GM23338 (cell line): ENCODE data around the gene CNKSR1. TPM values are rescaled to one million over a fixed set of nuclear protein-coding genes. Genes with fewer than 3 reads are reported as not detected.

Experiments used
- ATAC-seq: fragments of 200-7000 bp; cut with Tn5 transposase; 3 replicates; pipeline ENCODE4 v1.9.1; 2020
- DNase-seq: peaks from one replicate; pipeline ENCODE4 v3.0.0-alpha.2; 2015; ENCODE audit warnings: low spot score
- H2AFZ ChIP-seq: fragments of 200-600 bp; sonication (generic); 2 replicates; pipeline ENCODE4 v1.8.0; 2016; ENCODE audit warnings: antibody characterized with exemption, mild to moderate bottlenecking, moderate library complexity
- H3F3A ChIP-seq: fragments of 200-600 bp; sonication (generic); replicated peaks from 2 replicates; pipeline ENCODE4 v1.8.0; 2017; ENCODE audit warnings: antibody characterized with exemption, mixed run types, low read depth
- H3K27ac ChIP-seq: fragments of 200-600 bp; sonication (generic); 2 replicates; pipeline ENCODE4 v1.6.1; 2016; ENCODE audit warnings: low read depth
- H3K27me3 ChIP-seq: fragments of 200-600 bp; sonication (generic); 2 replicates; pipeline ENCODE4 v1.8.0; 2016; ENCODE audit warnings: mild to moderate bottlenecking, mixed run types, moderate library complexity; ENCODE audit not compliant: insufficient read depth
- H3K36me3 ChIP-seq: fragments of 200-600 bp; sonication (generic); 2 replicates; pipeline ENCODE4 v1.8.0; 2016; ENCODE audit warnings: mild to moderate bottlenecking; ENCODE audit not compliant: insufficient read depth
- H3K4me1 ChIP-seq: fragments of 200-600 bp; sonication (generic); 2 replicates; pipeline ENCODE4 v1.8.0; 2016; ENCODE audit warnings: mild to moderate bottlenecking, moderate library complexity; ENCODE audit not compliant: insufficient read depth
- H3K4me2 ChIP-seq: fragments of 200-600 bp; sonication (generic); 2 replicates; pipeline ENCODE4 v1.7.1; 2017; ENCODE audit warnings: mixed run types
- H3K4me3 ChIP-seq: fragments of 200-600 bp; sonication (generic); 2 replicates; pipeline ENCODE4 v1.6.1; 2016; ENCODE audit warnings: mixed run types
- H3K79me2 ChIP-seq: fragments of 200-600 bp; sonication (generic); replicated peaks from 2 replicates; pipeline ENCODE4 v1.8.0; 2017; ENCODE audit warnings: mild to moderate bottlenecking; ENCODE audit not compliant: insufficient read depth
- H3K9me2 ChIP-seq: fragments of 200-600 bp; sonication (generic); 2 replicates; pipeline ENCODE4 v1.8.0; 2017; ENCODE audit not compliant: insufficient read depth
- H4K20me1 ChIP-seq: fragments of 200-600 bp; sonication (generic); replicated peaks from 2 replicates; pipeline ENCODE4 v1.8.0; 2017; ENCODE audit warnings: mild to moderate bottlenecking; ENCODE audit not compliant: insufficient read depth
- H3K27ac Mint-ChIP-seq: 2 replicates; pipeline ENCODE4 v1.8.0; 2020; ENCODE audit warnings: inconsistent platforms, mild to moderate bottlenecking, moderate library complexity, mixed read lengths
- H3K27me3 Mint-ChIP-seq: 3 replicates; pipeline ENCODE4 v1.8.0; 2022; ENCODE audit warnings: low read depth, mild to moderate bottlenecking, moderate library complexity, mixed read lengths, inconsistent platforms; ENCODE audit not compliant: insufficient read depth, poor library complexity
- H3K36me3 Mint-ChIP-seq: 3 replicates; pipeline ENCODE4 v1.8.0; 2021; ENCODE audit warnings: low read depth, mild to moderate bottlenecking, inconsistent platforms, moderate library complexity, mixed read lengths
- H3K4me1 Mint-ChIP-seq: 3 replicates; pipeline ENCODE4 v1.8.0; 2020; ENCODE audit warnings: mild to moderate bottlenecking, inconsistent platforms, mixed read lengths
- H3K4me3 Mint-ChIP-seq: 3 replicates; pipeline ENCODE4 v1.8.0; 2021; ENCODE audit warnings: moderate library complexity, mild to moderate bottlenecking, inconsistent platforms, mixed read lengths
- H3K9me3 Mint-ChIP-seq: 3 replicates; pipeline ENCODE4 v1.8.0; 2020; ENCODE audit warnings: moderate library complexity, mild to moderate bottlenecking, inconsistent platforms, mixed read lengths
- CTCF ChIP-seq, 2 experiments: fragments of 200-600 bp in 1 of 2; sonication (generic) in 1 of 2; conservative IDR thresholded peaks; 2 replicates each; pipeline versions ENCODE4 v1.5.1 to v1.6.1; 2016 to 2017; ENCODE audit warnings: antibody characterized with exemption in 2 of 2, low read depth in 2 of 2, mild to moderate bottlenecking in 2 of 2, moderate library complexity in 1 of 2
- ETS1 ChIP-seq: IDR thresholded peaks from 2 replicates; pipeline ENCODE4 v1.6.1; 2016; ENCODE audit warnings: antibody characterized with exemption
- EZH2 ChIP-seq: fragments of 200-600 bp; sonication (generic); IDR thresholded peaks from one replicate; pipeline ENCODE4 v1.8.0; 2017; ENCODE audit warnings: antibody characterized with exemption, mild to moderate bottlenecking, low read depth; ENCODE audit not compliant: unreplicated experiment
- EZH2phosphoT487 ChIP-seq: fragments of 200-600 bp; sonication (generic); IDR thresholded peaks from one replicate; pipeline ENCODE4 v1.8.1; 2018; ENCODE audit warnings: antibody characterized with exemption; ENCODE audit not compliant: unreplicated experiment
- JUNB ChIP-seq: IDR thresholded peaks from one replicate; pipeline ENCODE4 v1.6.1; 2016; ENCODE audit warnings: antibody characterized with exemption; ENCODE audit not compliant: unreplicated experiment
- NANOG ChIP-seq: IDR thresholded peaks from 2 replicates; pipeline ENCODE4 v1.6.1; 2016; ENCODE audit warnings: antibody characterized with exemption, borderline replicate concordance
- POLR2AphosphoS5 ChIP-seq: IDR thresholded peaks from 2 replicates; pipeline ENCODE4 v1.6.1; 2016; ENCODE audit warnings: antibody characterized with exemption, low read depth
- REST ChIP-seq: IDR thresholded peaks from one replicate; pipeline ENCODE4 v1.6.1; 2018; ENCODE audit warnings: antibody characterized with exemption; ENCODE audit not compliant: unreplicated experiment
- STAT1 ChIP-seq: IDR thresholded peaks from one replicate; pipeline ENCODE4 v1.6.1; 2016; ENCODE audit warnings: antibody characterized with exemption; ENCODE audit not compliant: unreplicated experiment
- ZNF114 ChIP-seq: fragments of 250-450 bp; sonication (Bioruptor Pico); IDR thresholded peaks from 2 replicates; pipeline ENCODE4 v1.5.0; 2020; ENCODE audit warnings: mild to moderate bottlenecking, moderate library complexity
- ZNF331 ChIP-seq: fragments of 250-450 bp; sonication (Bioruptor Pico); IDR thresholded peaks from 2 replicates; pipeline ENCODE4 v1.5.0; 2020; ENCODE audit warnings: low read depth, mild to moderate bottlenecking, moderate library complexity
- polyA plus RNA-seq: library from polyadenylated mRNA; unstranded; fragments of >200 nt; fragmentation: Nextera tagmentation; extraction: Ambion mirVana; gene quantifications from 2 replicates; pipeline ENCODE4 v1.2.1, GENCODE V29; 2016
- total RNA-seq: library from RNA; depleted of rRNA; stranded (reverse); fragments of >200 nt; shearing (Covaris generic); gene quantifications from 2 replicates; pipeline ENCODE4 v1.2.3, GENCODE V29; 2014

The CNKSR1 gene
- total and polyA plus RNA-seq, 2 experiments from 2014 or later = 9.7 to 12.5 TPM

- H3K4me1 Mint-ChIP-seq = peaks cover 36% of the 10 kb centered on the region
- ATAC-seq (no peak), DNase-seq (no peak)
- H3K27ac Mint-ChIP-seq = no peak overlapping the region
- Histone ChIP-seq H4K20me1 (no peaks in the 10 kb centered on the region), H3K4me2 (peak overlapping the region; percentile 90), H3K4me1 (peaks cover 36% of the 10 kb centered on the region), H3K36me3 (no peaks in the 10 kb centered on the region), H3K27me3 (peaks cover 80% of the 10 kb centered on the region), H3F3A (peaks cover 9% of the 10 kb centered on the region; the same call in 1 of the 2 replicates), H3K9me2 (no peaks in the 10 kb centered on the region), H3K4me3 (peak overlapping the region; percentile 71), H3K79me2 (no peaks in the 10 kb centered on the region), H2AFZ (peak overlapping the region; percentile 88; the same call in 1 of the 2 replicates), H3K27ac (no peak overlapping the region)
- peak overlapping the region; percentile 57 for H3K4me3 Mint-ChIP-seq
- peaks cover 68% of the 10 kb centered on the region for H3K27me3 Mint-ChIP-seq
- H3K9me3 Mint-ChIP-seq = peaks cover 3% of the 10 kb centered on the region; the same call in 1 of the 3 replicates
- no peak for TF ChIP-seq ETS1
- TF ChIP-seq ZNF331 (CRISPR knock-in tag) = no peak
- TF ChIP-seq STAT1 = no peak
- TF ChIP-seq EZH2 = no peak
- no peak for TF ChIP-seq NANOG
- no peak for TF ChIP-seq EZH2phosphoT487
- no peak for TF ChIP-seq ZNF114 (CRISPR knock-in tag)
- TF ChIP-seq REST = no peak
- TF ChIP-seq JUNB = no peak
- no peaks in the 10 kb centered on the region for H3K36me3 Mint-ChIP-seq
These were observed 13.6 kb upstream of the CNKSR1 start for GRCh38 chr1:26163684-26164035.

- Histone ChIP-seq H3K4me3 (peak overlapping the region; percentile 71), H3K4me2 (peak overlapping the region; percentile 90), H3K27ac (no peak overlapping the region), H3K36me3 (no peaks in the 10 kb centered on the region), H2AFZ (peak overlapping the region; percentile 88), H3K9me2 (no peaks in the 10 kb centered on the region), H4K20me1 (no peaks in the 10 kb centered on the region), H3F3A (peaks cover 9% of the 10 kb centered on the region; the same call in 1 of the 2 replicates), H3K79me2 (no peaks in the 10 kb centered on the region), H3K27me3 (peaks cover 80% of the 10 kb centered on the region), H3K4me1 (peaks cover 35% of the 10 kb centered on the region)
- no peaks in the 10 kb centered on the region for H3K36me3 Mint-ChIP-seq
- peaks cover 35% of the 10 kb centered on the region for H3K4me1 Mint-ChIP-seq
- H3K27ac Mint-ChIP-seq = no peak overlapping the region; the same call in 1 of the 2 replicates
- H3K4me3 Mint-ChIP-seq = peak overlapping the region; percentile 81
- peak; percentile 51; the same call in 1 of the 2 replicates for TF ChIP-seq POLR2AphosphoS5
- TF ChIP-seq CTCF (conservative IDR thresholded peaks at IDR 0.05; ENCODE audit: low read depth in 2 of 2) = peak; percentile 47 to 67
- TF ChIP-seq STAT1 = no peak
- TF ChIP-seq EZH2phosphoT487 = no peak
- peaks cover 63% of the 10 kb centered on the region for H3K27me3 Mint-ChIP-seq
- DNase-seq (peak; percentile 86), ATAC-seq (peak; percentile 44)
- H3K9me3 Mint-ChIP-seq = peaks cover 3% of the 10 kb centered on the region; the same call in 1 of the 3 replicates
These were observed 13.0 kb upstream of the CNKSR1 start for GRCh38 chr1:26164036-26164860.
